CD4-positive, alpha-beta T cell (primary cell): ENCODE measurements around the gene EML2. TPM values are rescaled to one million over a fixed set of nuclear protein-coding genes. Genes with fewer than 3 reads are reported as not detected.

Experiments
- ATAC-seq: fragments of 200-7000 bp; cut with Tn5 transposase; one replicate; pipeline ENCODE4 v1.10.0; 2022; ENCODE audit warnings: mild to moderate bottlenecking; ENCODE audit not compliant: poor library complexity
- CTCF ChIA-PET: fragments of 350-600 bp; sonication (Branson Sonifier 250); formaldehyde crosslinking; loops from one replicate; lab custom pipeline; 2021; ENCODE audit warnings: antibody characterized with exemption, inconsistent platforms; lab: Charles Lee
- POLR2A ChIA-PET: fragments of 350-600 bp; sonication (Branson Sonifier 250); formaldehyde crosslinking; loops from one replicate; lab custom pipeline; 2021; ENCODE audit warnings: antibody characterized with exemption, inconsistent platforms; lab: Charles Lee
- DNase-seq, 14 experiments: peaks; one replicate each; pipeline ENCODE4 v3.0.0-alpha.2; 2013 to 2020; ENCODE audit warnings: mixed read lengths in 2 of 14
- H3K27ac ChIP-seq, 2 donors: one replicate each; pipeline versions ENCODE4 v1.5.1 to v1.7.0; 2013; ENCODE audit warnings: low read length in 2 of 2, low read depth in 1 of 2, mild to moderate bottlenecking in 1 of 2
- H3K27me3 ChIP-seq, 2 experiments: 1 replicate in 1 of 2; 2 replicates in 1 of 2; pipeline versions ENCODE4 v1.6.1 to v1.7.0; 2013; ENCODE audit warnings: low read length in 2 of 2, control low read depth in 1 of 2, mild to moderate bottlenecking in 1 of 2, moderate library complexity in 1 of 2; ENCODE audit not compliant: insufficient read depth in 2 of 2, control insufficient read depth in 1 of 2
- H3K36me3 ChIP-seq: one replicate; pipeline ENCODE4 v1.6.1; 2013; ENCODE audit warnings: low read length, control low read depth; ENCODE audit not compliant: insufficient read depth
- H3K4me1 ChIP-seq: one replicate; pipeline ENCODE4 v1.6.1; 2013; ENCODE audit warnings: low read length, control low read depth; ENCODE audit not compliant: insufficient read depth
- H3K4me3 ChIP-seq: one replicate; pipeline ENCODE4 v1.5.1; 2013; ENCODE audit warnings: mild to moderate bottlenecking, low read length, moderate library complexity
- H3K9me3 ChIP-seq, 2 experiments: 1 replicate in 1 of 2; 2 replicates in 1 of 2; pipeline versions ENCODE4 v1.6.1 to v1.7.0; 2013; ENCODE audit warnings: low read length in 2 of 2, mild to moderate bottlenecking in 2 of 2, control low read depth in 1 of 2, moderate library complexity in 1 of 2; ENCODE audit not compliant: control insufficient read depth in 1 of 2, insufficient read depth in 1 of 2
- H3K27ac Mint-ChIP-seq: one replicate; pipeline ENCODE4 v1.8.0; 2020; ENCODE audit warnings: mixed read lengths
- H3K27me3 Mint-ChIP-seq: one replicate; pipeline ENCODE4 v1.8.0; 2021; ENCODE audit warnings: mixed read lengths
- H3K36me3 Mint-ChIP-seq: one replicate; pipeline ENCODE4 v1.8.0; 2021; ENCODE audit warnings: low read depth, mixed read lengths
- H3K4me1 Mint-ChIP-seq: one replicate; pipeline ENCODE4 v1.8.0; 2021; ENCODE audit warnings: low read depth, mixed read lengths
- H3K4me3 Mint-ChIP-seq: one replicate; pipeline ENCODE4 v1.8.0; 2020; ENCODE audit warnings: mild to moderate bottlenecking, mixed read lengths
- H3K9me3 Mint-ChIP-seq: one replicate; pipeline ENCODE4 v1.8.0; 2020; ENCODE audit warnings: mixed read lengths
- intact Hi-C, 2 experiments: fragments of 100-400 bp; cut with DNase I in 1 of 2; cut with micrococcal nuclease in 1 of 2; formaldehyde crosslinking; loops; one replicate each; pipeline versions ENCODE4 v1.15.1 to v1.9.0; 2023 to 2025; cut with DNase I, micrococcal nuclease
- total RNA-seq, 174 experiments: library from RNA in 2 of 174; stranded (reverse) in 2 of 174; gene quantifications; one replicate each; pipeline ENCODE4 v1.2.3 and lab custom pipeline; 2021 to 2026
- TF ChIP-seq, protein P1 (sequence below): fragments of 200-600 bp; IDR thresholded peaks from one replicate; pipeline ENCODE4 v1.8.0; 2022; ENCODE audit warnings: antibody characterized with exemption, mild to moderate bottlenecking

EML2 gene
- total RNA-seq, 2 experiments from 2014 or later, result 29.2 to 30.4 TPM

DNA sequence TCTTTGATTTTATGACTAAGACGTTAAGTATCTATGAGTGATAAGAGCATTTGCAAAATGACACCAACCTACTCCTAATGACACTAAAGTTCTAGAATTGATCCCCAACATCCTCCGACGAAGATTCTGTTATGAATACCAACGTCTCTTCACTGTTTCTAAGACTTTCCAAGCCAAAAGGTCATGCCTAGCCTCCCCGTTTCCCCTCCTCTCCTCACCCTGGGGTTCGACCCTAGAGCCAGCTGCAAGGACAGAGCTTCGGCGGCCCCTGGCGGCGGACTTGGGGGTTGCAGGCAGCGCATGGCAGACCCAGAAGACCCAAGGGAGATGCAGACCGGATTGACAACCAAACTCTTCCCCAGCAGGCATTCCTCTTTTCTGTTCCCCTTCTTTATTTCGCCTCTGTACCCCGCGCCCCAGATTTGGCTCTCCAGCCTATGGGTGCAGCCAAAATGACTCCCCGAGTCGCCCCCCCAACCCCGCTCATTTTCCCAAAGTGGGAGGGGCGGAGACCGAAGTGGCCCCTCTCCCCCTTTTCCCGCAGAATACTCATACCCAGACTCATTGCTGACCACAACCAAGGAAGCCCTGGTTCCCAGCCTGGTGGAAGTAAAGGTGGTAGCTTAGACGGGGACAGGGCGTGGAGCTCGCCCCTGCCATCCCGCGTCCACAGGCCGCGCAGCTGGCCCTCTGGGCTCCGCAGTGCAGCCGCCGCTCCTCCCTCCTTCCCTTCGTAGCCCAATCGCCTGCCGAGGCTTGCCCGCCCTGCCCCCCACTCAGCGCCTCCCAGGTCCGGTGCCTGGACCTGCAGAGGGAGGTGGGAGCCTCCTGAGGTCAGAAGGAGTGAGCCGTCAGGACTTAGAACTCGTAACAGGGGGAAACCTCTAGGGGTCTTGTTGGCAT lies 4.1 kb upstream of the EML2 start:
- Histone ChIP-seq H3K36me3 (no peaks in the 10 kb centered on the region), H3K4me1 (peaks cover 72% of the 10 kb centered on the region), H3K27me3 (no peaks in the 10 kb centered on the region), H3K27ac (peak overlapping the region; percentile 91 to 92), H3K4me3 (peak overlapping the region; percentile 66), H3K9me3 (no peaks in the 10 kb centered on the region)
- H3K4me1 Mint-ChIP-seq, result peaks cover 58% of the 10 kb centered on the region
- peak overlapping the region; percentile 74 for H3K4me3 Mint-ChIP-seq
- ChIA-PET CTCF (interaction anchor here (0.9 to 3.9 kb wide), 25 partner anchors 8 to 239 kb away, joined by 3 to 35 read pairs (median 5); partner anchors contain the start of genes FOSB, GIPR, OPA3 and PPM1N), POLR2A (interaction anchor here (0.7 to 2.1 kb wide), 11 partner anchors 30 to 1802 kb away, joined by 3 to 17 read pairs (median 3); partner anchors contain the start of genes PPM1N and RTN2)
- no peaks in the 10 kb centered on the region for H3K27me3 Mint-ChIP-seq
- H3K9me3 Mint-ChIP-seq, result no peaks in the 10 kb centered on the region
- peak overlapping the region; percentile 72 for H3K27ac Mint-ChIP-seq
- peaks cover 6% of the 10 kb centered on the region for H3K36me3 Mint-ChIP-seq
- TF ChIP-seq, protein P1, sequence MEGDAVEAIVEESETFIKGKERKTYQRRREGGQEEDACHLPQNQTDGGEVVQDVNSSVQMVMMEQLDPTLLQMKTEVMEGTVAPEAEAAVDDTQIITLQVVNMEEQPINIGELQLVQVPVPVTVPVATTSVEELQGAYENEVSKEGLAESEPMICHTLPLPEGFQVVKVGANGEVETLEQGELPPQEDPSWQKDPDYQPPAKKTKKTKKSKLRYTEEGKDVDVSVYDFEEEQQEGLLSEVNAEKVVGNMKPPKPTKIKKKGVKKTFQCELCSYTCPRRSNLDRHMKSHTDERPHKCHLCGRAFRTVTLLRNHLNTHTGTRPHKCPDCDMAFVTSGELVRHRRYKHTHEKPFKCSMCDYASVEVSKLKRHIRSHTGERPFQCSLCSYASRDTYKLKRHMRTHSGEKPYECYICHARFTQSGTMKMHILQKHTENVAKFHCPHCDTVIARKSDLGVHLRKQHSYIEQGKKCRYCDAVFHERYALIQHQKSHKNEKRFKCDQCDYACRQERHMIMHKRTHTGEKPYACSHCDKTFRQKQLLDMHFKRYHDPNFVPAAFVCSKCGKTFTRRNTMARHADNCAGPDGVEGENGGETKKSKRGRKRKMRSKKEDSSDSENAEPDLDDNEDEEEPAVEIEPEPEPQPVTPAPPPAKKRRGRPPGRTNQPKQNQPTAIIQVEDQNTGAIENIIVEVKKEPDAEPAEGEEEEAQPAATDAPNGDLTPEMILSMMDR, result peak; percentile 96
- peak; percentile 35 for ATAC-seq
- peak; percentile 77 to 93 (median 88) for DNase-seq
- intact Hi-C loops, result loop anchor here (1.0 to 5.0 kb wide), 7 partner anchors 36 to 216 kb away; partner anchors contain the start of genes QPCTL (in 1 of the 2), SNRPD2 (in 1 of the 2) and VASP (in 1 of the 2)

DNA sequence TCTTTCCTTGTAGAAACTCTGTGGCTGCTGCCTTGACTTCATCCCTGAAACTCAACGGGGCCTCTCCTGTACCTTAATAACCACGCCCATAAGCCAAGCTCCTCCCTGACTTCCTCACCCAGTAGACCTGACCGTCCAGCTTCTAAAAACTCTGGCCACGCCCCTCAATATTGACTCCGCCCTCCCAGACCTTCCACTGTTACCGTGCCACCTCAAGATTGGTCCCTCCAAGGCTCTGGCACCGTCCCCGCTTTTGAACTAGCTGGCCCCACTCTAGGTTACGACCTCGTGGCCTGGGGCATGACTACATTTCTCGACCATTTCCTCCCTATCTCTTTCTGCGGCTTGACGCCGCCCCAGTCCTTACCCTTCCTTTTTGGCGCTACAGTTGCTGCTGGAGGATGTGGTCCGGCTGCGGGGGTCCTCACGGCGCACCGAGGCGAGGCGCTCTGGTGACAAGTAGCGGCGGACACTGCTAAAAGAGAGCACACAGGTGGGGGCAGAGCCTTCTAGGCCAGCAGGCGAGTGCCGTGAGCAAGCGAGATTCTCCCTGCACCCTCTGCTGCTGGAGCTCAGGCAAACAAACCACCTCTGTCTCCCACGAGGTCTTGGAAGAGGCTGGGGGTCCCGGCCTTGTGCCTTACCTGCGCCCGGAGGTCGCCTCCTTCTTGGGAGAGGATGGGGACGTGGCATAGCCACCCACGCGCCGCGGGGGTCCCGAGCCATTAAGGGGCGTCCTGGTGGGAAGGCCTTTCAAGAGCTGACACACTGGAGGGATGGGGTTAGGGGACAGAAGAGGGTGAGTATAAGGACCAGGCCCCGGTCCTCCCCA lies 2.3 kb upstream of the EML2 start:
- Mint-ChIP-seq H3K4me3 (peak overlapping the region; percentile 84), H3K27ac (peak overlapping the region; percentile 72), H3K36me3 (peaks cover 6% of the 10 kb centered on the region), H3K9me3 (no peaks in the 10 kb centered on the region), H3K4me1 (peaks cover 57% of the 10 kb centered on the region), H3K27me3 (no peaks in the 10 kb centered on the region)
- H3K27ac ChIP-seq, result peak overlapping the region; percentile 91 to 92
- TF ChIP-seq, protein P1, result no peak
- H3K9me3 ChIP-seq, result no peaks in the 10 kb centered on the region
- CTCF ChIA-PET, result interaction anchor here (0.6 to 3.9 kb wide), 29 partner anchors 9 to 237 kb away, joined by 3 to 35 read pairs (median 5); partner anchors contain the start of genes FOSB, GIPR, OPA3 and QPCTL
- POLR2A ChIA-PET, result interaction anchor here (0.7 to 2.3 kb wide), 17 partner anchors 24 to 202 kb away, joined by 3 to 17 read pairs (median 4); partner anchors contain the start of genes FOSB, OPA3, PPM1N and QPCTL
- ATAC-seq, result no peak
- peaks cover 74% of the 10 kb centered on the region for H3K4me1 ChIP-seq
- no peaks in the 10 kb centered on the region for H3K36me3 ChIP-seq
- no peaks in the 10 kb centered on the region for H3K27me3 ChIP-seq
- intact Hi-C loops, result loop anchor here (1.0 to 5.0 kb wide), 5 partner anchors 51 to 214 kb away; partner anchors contain the start of genes OPA3 (in 2 of the 2), QPCTL (in 1 of the 2), SNRPD2 (in 1 of the 2) and VASP (in 1 of the 2)
- DNase-seq, result peak in 13 of 14 experiments; percentile 11 to 86 (median 43)
- H3K4me3 ChIP-seq, result peak overlapping the region; percentile 66
